SK-N-SH treated with all-trans-retinoic acid at 6 μM for 48 hours (cell line): ENCODE data around the gene HLA-G.

ENCODE experiments used
- ATAC-seq: fragments of 200-7000 bp; cut with Tn5 transposase; 3 replicates; pipeline ENCODE4 v1.9.1; 2020; ENCODE audit warnings: mild to moderate bottlenecking, moderate library complexity
- ARNTL ChIP-seq: fragments of 450-650 bp; formaldehyde crosslinking; IDR thresholded peaks from 2 replicates; pipeline ENCODE4 v1.5.0; 2020; ENCODE audit warnings: low read depth, mild to moderate bottlenecking, moderate library complexity, borderline replicate concordance
- BACH2 ChIP-seq: fragments of 250-450 bp; sonication (Bioruptor Pico); IDR thresholded peaks from 2 replicates; pipeline ENCODE4 v1.9.0; 2021; ENCODE audit warnings: mild to moderate bottlenecking, borderline replicate concordance
- CSDC2 ChIP-seq: fragments of 250-450 bp; sonication (Bioruptor Pico); IDR thresholded peaks from 2 replicates; pipeline ENCODE4 v1.5.0; 2020; ENCODE audit warnings: mild to moderate bottlenecking, moderate library complexity
- ESRRG ChIP-seq: fragments of 250-450 bp; sonication (Bioruptor Pico); IDR thresholded peaks from 2 replicates; pipeline ENCODE4 v1.6.1; 2021; ENCODE audit warnings: mild to moderate bottlenecking
- GLIS3 ChIP-seq: fragments of 250-450 bp; sonication (Bioruptor Pico); IDR thresholded peaks from 2 replicates; pipeline ENCODE4 v1.5.0; 2020; ENCODE audit warnings: mild to moderate bottlenecking, moderate library complexity
- ISL1 ChIP-seq: fragments of 250-450 bp; sonication (Bioruptor Pico); IDR thresholded peaks from 2 replicates; pipeline ENCODE4 v2.1.2; 2022; ENCODE audit warnings: mild to moderate bottlenecking, moderate library complexity
- OSR1 ChIP-seq: fragments of 250-450 bp; sonication (Bioruptor Pico); IDR thresholded peaks from 2 replicates; pipeline ENCODE4 v1.8.0; 2022; ENCODE audit warnings: moderate library complexity, mild to moderate bottlenecking, inconsistent platforms
- PPARA ChIP-seq: fragments of 250-450 bp; sonication (Bioruptor Pico); IDR thresholded peaks from 2 replicates; pipeline ENCODE4 v1.5.0; 2020; ENCODE audit warnings: mild to moderate bottlenecking, borderline replicate concordance
- RARB ChIP-seq: fragments of 250-450 bp; sonication (Bioruptor Pico); IDR thresholded peaks from 2 replicates; pipeline ENCODE4 v1.8.0; 2021; ENCODE audit warnings: mild to moderate bottlenecking, moderate library complexity
- SNAI2 ChIP-seq: fragments of 250-450 bp; sonication (Bioruptor Pico); IDR thresholded peaks from 2 replicates; pipeline ENCODE4 v1.5.0; 2020; ENCODE audit warnings: mild to moderate bottlenecking, moderate library complexity
- TCF4 ChIP-seq: fragments of 250-450 bp; sonication (Bioruptor Pico); IDR thresholded peaks from 2 replicates; pipeline ENCODE4 v1.8.0; 2021; ENCODE audit warnings: mild to moderate bottlenecking, moderate library complexity, borderline replicate concordance
- TOX ChIP-seq: fragments of 250-450 bp; sonication (Bioruptor Pico); IDR thresholded peaks from 2 replicates; pipeline ENCODE4 v1.8.0; 2021; ENCODE audit warnings: mild to moderate bottlenecking, moderate library complexity, borderline replicate concordance
- ZC3H10 ChIP-seq: fragments of 250-450 bp; sonication (Bioruptor Pico); IDR thresholded peaks from 2 replicates; pipeline ENCODE4 v1.5.1; 2021; ENCODE audit warnings: mild to moderate bottlenecking, moderate library complexity
- ZFP3 ChIP-seq: fragments of 250-450 bp; sonication (Bioruptor Pico); IDR thresholded peaks from 2 replicates; pipeline ENCODE4 v1.5.0; 2020; ENCODE audit warnings: mild to moderate bottlenecking, moderate library complexity
- ZNF565 ChIP-seq: fragments of 450-650 bp; formaldehyde crosslinking; conservative IDR thresholded peaks from 2 replicates; pipeline ENCODE4 v1.5.0; 2020; ENCODE audit warnings: low read depth, mild to moderate bottlenecking, moderate library complexity
- ZNF70 ChIP-seq: fragments of 450-650 bp; formaldehyde crosslinking; IDR thresholded peaks from 2 replicates; pipeline ENCODE4 v1.5.0; 2020; ENCODE audit warnings: mild to moderate bottlenecking, moderate library complexity
- ZNF8 ChIP-seq: fragments of 450-650 bp; formaldehyde crosslinking; IDR thresholded peaks from 2 replicates; pipeline ENCODE4 v1.5.0; 2020; ENCODE audit warnings: mild to moderate bottlenecking, moderate library complexity
- TF ChIP-seq, protein P1 (sequence below): fragments of 250-450 bp; sonication (Bioruptor Pico); IDR thresholded peaks from 2 replicates; pipeline ENCODE4 v1.5.0; 2020; ENCODE audit warnings: mild to moderate bottlenecking, moderate library complexity
- TF ChIP-seq, protein P2 (sequence below): fragments of 250-450 bp; sonication (Bioruptor Pico); IDR thresholded peaks from 2 replicates; pipeline ENCODE4 v1.8.0; 2021; ENCODE audit warnings: low read depth, mild to moderate bottlenecking, moderate library complexity, borderline replicate concordance
- TF ChIP-seq, protein P3 (sequence below): fragments of 250-450 bp; sonication (Bioruptor Pico); IDR thresholded peaks from 2 replicates; pipeline ENCODE4 v1.8.0; 2020; ENCODE audit warnings: mild to moderate bottlenecking, moderate library complexity, borderline replicate concordance
- TF ChIP-seq, protein P4 (sequence below): fragments of 250-450 bp; sonication (Bioruptor Pico); IDR thresholded peaks from 2 replicates; pipeline ENCODE4 v1.5.1; 2021; ENCODE audit warnings: mild to moderate bottlenecking, moderate library complexity
- TF ChIP-seq, protein P5 (sequence below): fragments of 250-450 bp; sonication (Bioruptor Pico); IDR thresholded peaks from 2 replicates; pipeline ENCODE4 v1.5.1; 2020; ENCODE audit warnings: low read depth, mild to moderate bottlenecking, moderate library complexity

Gene HLA-G

DNA sequence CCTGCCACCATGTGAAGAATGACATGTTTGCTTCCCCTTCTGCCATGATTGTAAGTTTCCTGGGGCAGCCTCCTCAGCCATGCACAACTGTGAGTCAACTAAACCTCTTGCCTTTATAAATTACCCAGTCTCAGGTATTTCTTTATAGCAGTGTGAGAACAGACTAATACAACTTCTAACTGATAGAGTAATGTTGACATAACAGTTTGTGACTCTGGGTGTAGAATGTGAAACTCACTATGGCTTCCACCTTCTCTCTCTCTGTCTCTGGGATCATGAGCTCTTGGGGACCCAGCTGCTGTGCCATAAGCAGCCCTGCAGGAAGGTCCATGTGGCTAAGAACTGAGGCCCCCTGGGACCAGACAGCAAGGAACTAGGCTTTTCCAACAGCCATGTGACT, 3.5 kb upstream of the HLA-G start:
- ATAC-seq = no peak
- TF ChIP-seq BACH2 (CRISPR knock-in tag) = no peak
- TF ChIP-seq, protein P1, sequence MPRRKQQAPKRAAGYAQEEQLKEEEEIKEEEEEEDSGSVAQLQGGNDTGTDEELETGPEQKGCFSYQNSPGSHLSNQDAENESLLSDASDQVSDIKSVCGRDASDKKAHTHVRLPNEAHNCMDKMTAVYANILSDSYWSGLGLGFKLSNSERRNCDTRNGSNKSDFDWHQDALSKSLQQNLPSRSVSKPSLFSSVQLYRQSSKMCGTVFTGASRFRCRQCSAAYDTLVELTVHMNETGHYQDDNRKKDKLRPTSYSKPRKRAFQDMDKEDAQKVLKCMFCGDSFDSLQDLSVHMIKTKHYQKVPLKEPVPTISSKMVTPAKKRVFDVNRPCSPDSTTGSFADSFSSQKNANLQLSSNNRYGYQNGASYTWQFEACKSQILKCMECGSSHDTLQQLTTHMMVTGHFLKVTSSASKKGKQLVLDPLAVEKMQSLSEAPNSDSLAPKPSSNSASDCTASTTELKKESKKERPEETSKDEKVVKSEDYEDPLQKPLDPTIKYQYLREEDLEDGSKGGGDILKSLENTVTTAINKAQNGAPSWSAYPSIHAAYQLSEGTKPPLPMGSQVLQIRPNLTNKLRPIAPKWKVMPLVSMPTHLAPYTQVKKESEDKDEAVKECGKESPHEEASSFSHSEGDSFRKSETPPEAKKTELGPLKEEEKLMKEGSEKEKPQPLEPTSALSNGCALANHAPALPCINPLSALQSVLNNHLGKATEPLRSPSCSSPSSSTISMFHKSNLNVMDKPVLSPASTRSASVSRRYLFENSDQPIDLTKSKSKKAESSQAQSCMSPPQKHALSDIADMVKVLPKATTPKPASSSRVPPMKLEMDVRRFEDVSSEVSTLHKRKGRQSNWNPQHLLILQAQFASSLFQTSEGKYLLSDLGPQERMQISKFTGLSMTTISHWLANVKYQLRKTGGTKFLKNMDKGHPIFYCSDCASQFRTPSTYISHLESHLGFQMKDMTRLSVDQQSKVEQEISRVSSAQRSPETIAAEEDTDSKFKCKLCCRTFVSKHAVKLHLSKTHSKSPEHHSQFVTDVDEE (CRISPR knock-in tag) = no peak
- no peak for TF ChIP-seq ZNF70
- TF ChIP-seq ZFP3 (CRISPR knock-in tag) = no peak
- no peak for TF ChIP-seq GLIS3 (CRISPR knock-in tag)
- no peak for TF ChIP-seq ARNTL
- TF ChIP-seq ZNF565 (CRISPR knock-in tag) = no peak
- TF ChIP-seq ZNF8 (CRISPR knock-in tag) = no peak
- no peak for TF ChIP-seq TOX
- no peak for TF ChIP-seq RARB (CRISPR knock-in tag)
- no peak for TF ChIP-seq OSR1 (CRISPR knock-in tag)
- TF ChIP-seq ESRRG (CRISPR knock-in tag) = no peak
- TF ChIP-seq ZC3H10 (CRISPR knock-in tag) = no peak
- no peak for TF ChIP-seq PPARA (CRISPR knock-in tag)
- TF ChIP-seq TCF4 = no peak
- TF ChIP-seq, protein P2, sequence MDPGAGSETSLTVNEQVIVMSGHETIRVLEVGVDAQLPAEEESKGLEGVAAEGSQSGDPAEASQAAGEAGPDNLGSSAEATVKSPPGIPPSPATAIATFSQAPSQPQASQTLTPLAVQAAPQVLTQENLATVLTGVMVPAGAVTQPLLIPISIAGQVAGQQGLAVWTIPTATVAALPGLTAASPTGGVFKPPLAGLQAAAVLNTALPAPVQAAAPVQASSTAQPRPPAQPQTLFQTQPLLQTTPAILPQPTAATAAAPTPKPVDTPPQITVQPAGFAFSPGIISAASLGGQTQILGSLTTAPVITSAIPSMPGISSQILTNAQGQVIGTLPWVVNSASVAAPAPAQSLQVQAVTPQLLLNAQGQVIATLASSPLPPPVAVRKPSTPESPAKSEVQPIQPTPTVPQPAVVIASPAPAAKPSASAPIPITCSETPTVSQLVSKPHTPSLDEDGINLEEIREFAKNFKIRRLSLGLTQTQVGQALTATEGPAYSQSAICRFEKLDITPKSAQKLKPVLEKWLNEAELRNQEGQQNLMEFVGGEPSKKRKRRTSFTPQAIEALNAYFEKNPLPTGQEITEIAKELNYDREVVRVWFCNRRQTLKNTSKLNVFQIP = no peak
- TF ChIP-seq ISL1 = no peak
- no peak for TF ChIP-seq CSDC2 (CRISPR knock-in tag)
- TF ChIP-seq, protein P3, sequence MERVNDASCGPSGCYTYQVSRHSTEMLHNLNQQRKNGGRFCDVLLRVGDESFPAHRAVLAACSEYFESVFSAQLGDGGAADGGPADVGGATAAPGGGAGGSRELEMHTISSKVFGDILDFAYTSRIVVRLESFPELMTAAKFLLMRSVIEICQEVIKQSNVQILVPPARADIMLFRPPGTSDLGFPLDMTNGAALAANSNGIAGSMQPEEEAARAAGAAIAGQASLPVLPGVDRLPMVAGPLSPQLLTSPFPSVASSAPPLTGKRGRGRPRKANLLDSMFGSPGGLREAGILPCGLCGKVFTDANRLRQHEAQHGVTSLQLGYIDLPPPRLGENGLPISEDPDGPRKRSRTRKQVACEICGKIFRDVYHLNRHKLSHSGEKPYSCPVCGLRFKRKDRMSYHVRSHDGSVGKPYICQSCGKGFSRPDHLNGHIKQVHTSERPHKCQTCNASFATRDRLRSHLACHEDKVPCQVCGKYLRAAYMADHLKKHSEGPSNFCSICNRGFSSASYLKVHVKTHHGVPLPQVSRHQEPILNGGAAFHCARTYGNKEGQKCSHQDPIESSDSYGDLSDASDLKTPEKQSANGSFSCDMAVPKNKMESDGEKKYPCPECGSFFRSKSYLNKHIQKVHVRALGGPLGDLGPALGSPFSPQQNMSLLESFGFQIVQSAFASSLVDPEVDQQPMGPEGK (CRISPR knock-in tag) = no peak
- TF ChIP-seq, all 23 proteins: peak for 0

DNA sequence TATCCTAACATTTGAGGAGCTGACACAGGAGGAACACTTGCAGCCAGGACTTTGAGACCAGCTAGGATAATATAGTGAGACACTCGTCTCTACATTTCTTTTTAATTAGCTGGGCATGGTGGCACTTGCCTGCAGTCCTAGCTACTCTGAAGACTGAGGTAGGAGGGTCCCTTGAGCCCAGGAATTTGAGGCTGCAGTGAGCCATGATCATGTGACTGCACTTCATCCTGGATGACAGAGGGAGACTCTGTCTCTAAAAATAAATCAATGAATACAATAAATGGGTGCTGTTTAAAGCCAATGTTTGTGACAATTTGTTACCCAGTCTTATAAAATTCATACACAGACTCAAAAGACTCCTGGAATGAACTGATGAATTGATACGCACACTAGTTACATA, 1.8 kb upstream of the HLA-G start:
- no peak for ATAC-seq
- TF ChIP-seq ISL1 = no peak
- no peak for TF ChIP-seq CSDC2 (CRISPR knock-in tag)
- no peak for TF ChIP-seq SNAI2 (CRISPR knock-in tag)

DNA sequence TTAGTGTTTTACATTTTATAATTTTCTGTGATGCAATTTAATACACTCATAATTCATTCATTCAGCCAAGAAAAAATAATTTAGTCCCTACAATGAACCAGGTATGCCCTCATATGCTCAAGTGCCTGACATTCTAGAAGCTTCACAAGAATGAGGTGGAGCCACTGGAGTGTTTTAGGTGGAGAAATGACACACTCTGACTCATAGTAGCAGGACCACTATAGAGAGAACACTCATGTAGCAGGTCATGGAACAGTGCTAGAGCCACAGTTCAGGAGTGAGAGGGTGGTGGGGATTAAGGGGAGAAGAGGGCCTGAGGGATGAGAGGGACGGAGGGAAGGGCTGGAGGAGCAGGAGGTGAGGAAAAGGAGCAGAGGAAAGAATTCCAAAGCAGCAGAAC, 1.4 kb upstream of the HLA-G start:
- ATAC-seq = no peak; the same call in 2 of the 3 replicates
- TF ChIP-seq, protein P2 = no peak
- TF ChIP-seq, protein P4, sequence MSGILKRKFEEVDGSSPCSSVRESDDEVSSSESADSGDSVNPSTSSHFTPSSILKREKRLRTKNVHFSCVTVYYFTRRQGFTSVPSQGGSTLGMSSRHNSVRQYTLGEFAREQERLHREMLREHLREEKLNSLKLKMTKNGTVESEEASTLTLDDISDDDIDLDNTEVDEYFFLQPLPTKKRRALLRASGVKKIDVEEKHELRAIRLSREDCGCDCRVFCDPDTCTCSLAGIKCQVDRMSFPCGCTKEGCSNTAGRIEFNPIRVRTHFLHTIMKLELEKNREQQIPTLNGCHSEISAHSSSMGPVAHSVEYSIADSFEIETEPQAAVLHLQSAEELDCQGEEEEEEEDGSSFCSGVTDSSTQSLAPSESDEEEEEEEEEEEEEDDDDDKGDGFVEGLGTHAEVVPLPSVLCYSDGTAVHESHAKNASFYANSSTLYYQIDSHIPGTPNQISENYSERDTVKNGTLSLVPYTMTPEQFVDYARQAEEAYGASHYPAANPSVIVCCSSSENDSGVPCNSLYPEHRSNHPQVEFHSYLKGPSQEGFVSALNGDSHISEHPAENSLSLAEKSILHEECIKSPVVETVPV (CRISPR knock-in tag) = no peak
- no peak for TF ChIP-seq CSDC2 (CRISPR knock-in tag)
- TF ChIP-seq, protein P1 (CRISPR knock-in tag) = no peak
- TF ChIP-seq ZNF565 (CRISPR knock-in tag) = no peak
- TF ChIP-seq, protein P5, sequence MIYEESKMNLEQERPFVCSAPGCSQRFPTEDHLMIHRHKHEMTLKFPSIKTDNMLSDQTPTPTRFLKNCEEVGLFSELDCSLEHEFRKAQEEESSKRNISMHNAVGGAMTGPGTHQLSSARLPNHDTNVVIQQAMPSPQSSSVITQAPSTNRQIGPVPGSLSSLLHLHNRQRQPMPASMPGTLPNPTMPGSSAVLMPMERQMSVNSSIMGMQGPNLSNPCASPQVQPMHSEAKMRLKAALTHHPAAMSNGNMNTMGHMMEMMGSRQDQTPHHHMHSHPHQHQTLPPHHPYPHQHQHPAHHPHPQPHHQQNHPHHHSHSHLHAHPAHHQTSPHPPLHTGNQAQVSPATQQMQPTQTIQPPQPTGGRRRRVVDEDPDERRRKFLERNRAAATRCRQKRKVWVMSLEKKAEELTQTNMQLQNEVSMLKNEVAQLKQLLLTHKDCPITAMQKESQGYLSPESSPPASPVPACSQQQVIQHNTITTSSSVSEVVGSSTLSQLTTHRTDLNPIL (CRISPR knock-in tag) = no peak
- TF ChIP-seq ARNTL = no peak
- TF ChIP-seq, protein P3 (CRISPR knock-in tag) = no peak
- TF ChIP-seq RARB (CRISPR knock-in tag) = no peak
- TF ChIP-seq BACH2 (CRISPR knock-in tag) = no peak
- TF ChIP-seq ZFP3 (CRISPR knock-in tag) = no peak
- TF ChIP-seq ZC3H10 (CRISPR knock-in tag) = no peak
